ENCODE results near the gene ADAMTS2.

Gene ADAMTS2

DNA sequence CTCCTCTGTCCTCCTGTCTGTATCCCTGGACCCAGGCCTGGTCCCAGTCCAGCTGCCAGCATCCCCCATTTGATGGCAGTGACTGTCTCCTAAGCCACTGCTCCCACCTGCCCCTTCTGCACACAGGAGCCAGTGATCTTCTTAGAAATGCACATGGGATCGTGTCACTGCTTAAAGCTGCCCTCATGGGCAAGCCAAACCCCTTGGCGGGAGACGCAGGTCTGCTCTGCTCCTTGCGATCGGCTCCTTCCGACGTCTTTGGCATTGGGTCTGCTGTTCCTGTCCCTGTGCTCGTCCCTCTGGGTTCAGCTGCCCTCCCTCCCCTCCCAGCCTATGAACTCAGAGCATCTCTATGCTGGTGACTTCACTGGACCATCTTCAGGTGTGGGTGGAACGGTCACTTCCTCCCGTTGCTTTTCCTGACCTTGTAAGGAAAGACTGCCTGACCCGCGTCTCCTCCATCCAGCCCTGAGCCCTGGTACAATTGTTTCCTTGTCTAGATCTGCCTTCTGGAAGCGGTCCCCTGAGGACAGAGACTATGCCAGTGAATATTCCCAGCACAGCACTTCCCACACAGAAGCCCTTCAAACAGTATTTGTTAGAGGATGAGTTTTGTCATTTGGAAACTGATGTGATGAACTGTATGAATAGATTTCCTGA is 168.6 kb downstream of the ADAMTS2 start:
- no peak for TF ChIP-seq BHLHE40 (IDR thresholded peaks at IDR 0.05; ENCODE audit: borderline replicate concordance)
- TF ChIP-seq HDGF (IDR thresholded peaks at IDR 0.05; ENCODE audit: borderline replicate concordance) = no peak
- TF ChIP-seq L3MBTL2 (conservative IDR thresholded peaks at IDR 0.05) = no peak
- ChIA-PET POLR2A (no interaction called here), CTCF (no interaction called here)
- DNase-seq (ENCODE audit: extremely low spot score) = no peak

- ChIA-PET CTCF (no interaction called here), POLR2A (no interaction called here)
- no peak for DNase-seq (ENCODE audit: extremely low spot score)
- TF ChIP-seq SUZ12 (IDR thresholded peaks at IDR 0.05) (no peak), LEF1 (IDR thresholded peaks at IDR 0.05; ENCODE audit: borderline replicate concordance) (no peak), HDGF (IDR thresholded peaks at IDR 0.05; ENCODE audit: borderline replicate concordance) (no peak), BHLHE40 (IDR thresholded peaks at IDR 0.05; ENCODE audit: borderline replicate concordance) (no peak), TARDBP (IDR thresholded peaks at IDR 0.05) (no peak), FOXK2 (IDR thresholded peaks at IDR 0.05) (no peak), FOXM1 (IDR thresholded peaks at IDR 0.05; ENCODE audit: borderline replicate concordance) (no peak), NFRKB (IDR thresholded peaks at IDR 0.05) (no peak), L3MBTL2 (conservative IDR thresholded peaks at IDR 0.05) (no peak), FOXA1 (IDR thresholded peaks at IDR 0.05) (no peak), CTBP1 (IDR thresholded peaks at IDR 0.05; ENCODE audit: borderline replicate concordance) (no peak), ELF4 (IDR thresholded peaks at IDR 0.05) (no peak), ARNT (IDR thresholded peaks at IDR 0.05) (no peak)
- TF ChIP-seq, protein P1, sequence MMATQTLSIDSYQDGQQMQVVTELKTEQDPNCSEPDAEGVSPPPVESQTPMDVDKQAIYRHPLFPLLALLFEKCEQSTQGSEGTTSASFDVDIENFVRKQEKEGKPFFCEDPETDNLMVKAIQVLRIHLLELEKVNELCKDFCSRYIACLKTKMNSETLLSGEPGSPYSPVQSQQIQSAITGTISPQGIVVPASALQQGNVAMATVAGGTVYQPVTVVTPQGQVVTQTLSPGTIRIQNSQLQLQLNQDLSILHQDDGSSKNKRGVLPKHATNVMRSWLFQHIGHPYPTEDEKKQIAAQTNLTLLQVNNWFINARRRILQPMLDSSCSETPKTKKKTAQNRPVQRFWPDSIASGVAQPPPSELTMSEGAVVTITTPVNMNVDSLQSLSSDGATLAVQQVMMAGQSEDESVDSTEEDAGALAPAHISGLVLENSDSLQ (IDR thresholded peaks at IDR 0.05) = no peak
Measured at GRCh38 chr5:179176166-179176565, 169.1 kb downstream of the ADAMTS2 start.

- CTCF ChIA-PET = no interaction called here
- POLR2A ChIA-PET = no interaction called here
- TF ChIP-seq HDGF (IDR thresholded peaks at IDR 0.05; ENCODE audit: borderline replicate concordance) (no peak), TARDBP (IDR thresholded peaks at IDR 0.05) (no peak), CTBP1 (IDR thresholded peaks at IDR 0.05; ENCODE audit: borderline replicate concordance) (no peak), NFRKB (IDR thresholded peaks at IDR 0.05) (no peak), BHLHE40 (IDR thresholded peaks at IDR 0.05; ENCODE audit: borderline replicate concordance) (no peak), SUZ12 (IDR thresholded peaks at IDR 0.05) (no peak), FOXM1 (IDR thresholded peaks at IDR 0.05; ENCODE audit: borderline replicate concordance) (no peak), FOXK2 (IDR thresholded peaks at IDR 0.05) (no peak), FOXA1 (IDR thresholded peaks at IDR 0.05) (no peak), ARNT (IDR thresholded peaks at IDR 0.05) (no peak), L3MBTL2 (conservative IDR thresholded peaks at IDR 0.05) (no peak), LEF1 (IDR thresholded peaks at IDR 0.05; ENCODE audit: borderline replicate concordance) (no peak), ZNF384 (IDR thresholded peaks at IDR 0.05) (no peak), ELF4 (IDR thresholded peaks at IDR 0.05) (no peak), SP1 (IDR thresholded peaks at IDR 0.05) (no peak)
- TF ChIP-seq, protein P1 (IDR thresholded peaks at IDR 0.05) = no peak
- no peak for DNase-seq (ENCODE audit: extremely low spot score)
Measured at GRCh38 chr5:179171816-179172745, 173.2 kb downstream of the ADAMTS2 start.

DNA sequence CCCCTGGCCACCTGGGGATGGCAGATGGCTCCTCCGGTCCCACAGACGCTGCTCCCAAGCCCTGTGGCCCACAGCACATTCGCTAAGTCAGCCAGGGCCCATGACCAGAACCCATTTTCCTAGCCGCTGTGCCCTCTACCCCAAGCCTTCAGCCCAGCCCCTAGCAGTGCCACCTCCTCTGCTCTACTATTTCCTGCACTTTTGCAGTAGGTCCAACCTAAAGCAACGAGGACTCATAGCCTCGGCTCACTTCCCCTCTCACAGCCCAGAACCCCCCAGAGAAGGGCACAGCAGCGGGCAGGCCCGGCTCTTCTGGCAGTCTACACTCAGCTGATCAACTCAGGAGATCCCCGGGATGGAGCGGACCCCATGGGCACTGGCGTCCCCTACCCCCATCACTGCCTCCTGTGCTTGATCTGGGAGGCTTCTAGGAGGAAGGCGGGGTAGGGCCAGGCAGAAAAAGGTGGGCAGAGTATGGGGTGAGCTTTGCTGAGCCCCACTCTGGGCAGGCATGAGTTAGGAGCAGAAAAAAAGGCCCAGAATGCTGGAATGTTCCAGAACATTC is 173.9 kb downstream of the ADAMTS2 start:
- TF ChIP-seq FOXK2 (IDR thresholded peaks at IDR 0.05) = no peak
- CTCF ChIA-PET = no interaction called here
- POLR2A ChIA-PET = no interaction called here
- no peak for DNase-seq (ENCODE audit: extremely low spot score)

DNA sequence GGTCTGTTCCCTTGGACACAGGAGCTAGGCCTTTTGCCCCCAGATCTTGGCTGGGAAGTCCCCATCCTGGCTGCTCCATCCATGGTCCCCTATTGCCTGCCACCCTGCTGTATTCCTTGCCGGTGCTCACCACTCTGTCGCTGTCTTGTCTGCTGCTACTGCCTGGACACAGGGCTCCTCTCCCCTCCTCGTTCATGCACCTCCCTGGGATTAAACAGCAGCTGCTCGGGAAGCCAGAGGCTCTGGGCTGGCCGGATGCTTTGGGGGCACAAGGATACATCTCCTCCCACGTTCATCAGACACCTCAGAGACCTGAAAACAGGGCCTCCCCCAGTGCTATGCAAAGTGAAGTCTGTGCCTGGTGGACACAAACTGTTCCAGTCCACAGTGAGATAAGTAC is 174.7 kb downstream of the ADAMTS2 start:
- ChIA-PET POLR2A (no interaction called here), CTCF (no interaction called here)

More for the DNA sequence above, 174.7 kb downstream of the ADAMTS2 start:
- TF ChIP-seq ARNT (IDR thresholded peaks at IDR 0.05) = no peak
- TF ChIP-seq, protein P1 (IDR thresholded peaks at IDR 0.05) = no peak
- no peak for TF ChIP-seq HDGF (IDR thresholded peaks at IDR 0.05; ENCODE audit: borderline replicate concordance)
- TF ChIP-seq SUZ12 (IDR thresholded peaks at IDR 0.05) = no peak
- no peak for TF ChIP-seq CTBP1 (IDR thresholded peaks at IDR 0.05; ENCODE audit: borderline replicate concordance)
- no peak for TF ChIP-seq SP1 (IDR thresholded peaks at IDR 0.05)
- no peak for TF ChIP-seq FOXM1 (IDR thresholded peaks at IDR 0.05; ENCODE audit: borderline replicate concordance)
- TF ChIP-seq NFRKB (IDR thresholded peaks at IDR 0.05) = no peak
- no peak for TF ChIP-seq LEF1 (IDR thresholded peaks at IDR 0.05; ENCODE audit: borderline replicate concordance)
- TF ChIP-seq TARDBP (IDR thresholded peaks at IDR 0.05) = no peak
- TF ChIP-seq ZNF384 (IDR thresholded peaks at IDR 0.05) = no peak
- TF ChIP-seq FOXA1 (IDR thresholded peaks at IDR 0.05) = no peak
- no peak for TF ChIP-seq ELF4 (IDR thresholded peaks at IDR 0.05)
- no peak for TF ChIP-seq L3MBTL2 (conservative IDR thresholded peaks at IDR 0.05)
- DNase-seq (ENCODE audit: extremely low spot score) = no peak
